ENCODE results near the gene LRRTM4.

The LRRTM4 gene

GRCh38 chr2:76997296-76997695, 524.9 kb downstream of the LRRTM4 start:
- DNase-seq (ENCODE audit: low read depth in 2 of 2) = no peak

GRCh38 chr2:76985387-76986136, 536.6 kb downstream of the LRRTM4 start:
- no peak for DNase-seq (ENCODE audit: low read depth in 2 of 2)

GRCh38 chr2:76984359-76984758, 537.8 kb downstream of the LRRTM4 start:
- no peak for DNase-seq (ENCODE audit: low read depth in 2 of 2)

- no peak for DNase-seq (ENCODE audit: low read depth in 2 of 2)
These were observed 541.9 kb downstream of the LRRTM4 start for GRCh38 chr2:76980067-76980787.

- DNase-seq (ENCODE audit: low read depth in 2 of 2) = no peak
These were observed 544.1 kb downstream of the LRRTM4 start for GRCh38 chr2:76977846-76978727.

GRCh38 chr2:76975752-76976151, 546.4 kb downstream of the LRRTM4 start:
- no peak for DNase-seq (ENCODE audit: low read depth in 2 of 2)

GRCh38 chr2:76973610-76974009, 548.6 kb downstream of the LRRTM4 start:
- no peak for DNase-seq (ENCODE audit: low read depth in 2 of 2)

- DNase-seq (ENCODE audit: low read depth in 2 of 2) = no peak
These were observed 556.4 kb downstream of the LRRTM4 start for GRCh38 chr2:76965772-76966171.

- DNase-seq (ENCODE audit: low read depth in 2 of 2) = no peak
These were observed 563.4 kb downstream of the LRRTM4 start for GRCh38 chr2:76958749-76959148.

GRCh38 chr2:76953733-76954347, 568.3 kb downstream of the LRRTM4 start:
- no peak for DNase-seq (ENCODE audit: low read depth in 2 of 2)

GRCh38 chr2:76946631-76947145, 575.5 kb downstream of the LRRTM4 start:
- no peak for DNase-seq (ENCODE audit: low read depth in 2 of 2)

- no peak for DNase-seq (ENCODE audit: low read depth in 2 of 2)
These were observed 581.6 kb downstream of the LRRTM4 start for GRCh38 chr2:76940559-76940958.

GRCh38 chr2:76938153-76938552, 584.0 kb downstream of the LRRTM4 start:
- no peak for DNase-seq (ENCODE audit: low read depth in 2 of 2)

- DNase-seq (ENCODE audit: low read depth in 2 of 2) = no peak
These were observed 589.6 kb downstream of the LRRTM4 start for GRCh38 chr2:76932550-76932949.

- DNase-seq (ENCODE audit: low read depth in 2 of 2) = no peak
These were observed 592.0 kb downstream of the LRRTM4 start for GRCh38 chr2:76930056-76930744.

GRCh38 chr2:76928026-76928425, 594.1 kb downstream of the LRRTM4 start:
- no peak for DNase-seq (ENCODE audit: low read depth in 2 of 2)

- no peak for DNase-seq (ENCODE audit: low read depth in 2 of 2)
These were observed 601.2 kb downstream of the LRRTM4 start for GRCh38 chr2:76921006-76921405.

GRCh38 chr2:76895469-76895868, 626.7 kb downstream of the LRRTM4 start:
- DNase-seq (ENCODE audit: low read depth in 2 of 2) = no peak

- no peak for DNase-seq (ENCODE audit: low read depth in 2 of 2)
These were observed 651.6 kb downstream of the LRRTM4 start for GRCh38 chr2:76870581-76870980.

GRCh38 chr2:76870011-76870410, 652.2 kb downstream of the LRRTM4 start:
- DNase-seq (ENCODE audit: low read depth in 2 of 2) = no peak

GRCh38 chr2:76867854-76868253, 654.3 kb downstream of the LRRTM4 start:
- DNase-seq (ENCODE audit: low read depth in 2 of 2) = peak; percentile 3

All from fibroblast of skin of left biceps (primary cell).